Fibroblast of peridontal ligament (primary cell): Measurements from ENCODE around the gene PCDH9.
"Not testable (repeated sequence)": the region's sequence is repeated elsewhere in the genome, so short reads cannot be mapped to it uniquely, and the experiment has no call there.

Source experiments
- DNase-seq: peaks from one replicate; pipeline ENCODE4 v3.0.0-alpha.2; 2010; ENCODE audit errors: extremely low read depth

Gene PCDH9

DNA sequence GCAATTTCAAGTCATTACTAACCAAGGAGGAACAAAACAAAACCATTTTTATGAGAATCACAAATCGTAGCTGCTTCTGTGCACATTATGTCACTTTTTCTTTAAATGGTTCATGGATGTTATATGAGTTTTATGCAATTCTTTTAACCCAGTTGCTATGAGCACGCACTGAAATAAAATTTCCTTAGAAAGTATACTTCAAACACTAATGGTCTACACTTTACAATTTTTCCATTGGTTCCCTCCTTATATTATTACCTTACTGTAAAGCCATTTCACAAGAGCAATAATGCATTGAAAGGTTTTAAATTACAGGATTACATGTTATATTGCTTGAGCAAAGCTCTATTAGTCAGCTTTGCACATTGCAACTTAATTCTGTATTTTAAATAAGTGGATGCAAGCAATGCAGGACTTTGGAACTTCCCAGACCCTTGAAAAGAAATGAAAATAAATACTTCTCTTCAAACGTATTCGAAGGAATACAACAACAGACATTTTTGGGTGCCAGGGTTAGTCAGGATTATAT is 318.7 kb downstream of the PCDH9 start:
- no peak for DNase-seq

- DNase-seq = no peak
Observed at GRCh38 chr13:66899955-66900354, 330.2 kb downstream of the PCDH9 start.

DNA sequence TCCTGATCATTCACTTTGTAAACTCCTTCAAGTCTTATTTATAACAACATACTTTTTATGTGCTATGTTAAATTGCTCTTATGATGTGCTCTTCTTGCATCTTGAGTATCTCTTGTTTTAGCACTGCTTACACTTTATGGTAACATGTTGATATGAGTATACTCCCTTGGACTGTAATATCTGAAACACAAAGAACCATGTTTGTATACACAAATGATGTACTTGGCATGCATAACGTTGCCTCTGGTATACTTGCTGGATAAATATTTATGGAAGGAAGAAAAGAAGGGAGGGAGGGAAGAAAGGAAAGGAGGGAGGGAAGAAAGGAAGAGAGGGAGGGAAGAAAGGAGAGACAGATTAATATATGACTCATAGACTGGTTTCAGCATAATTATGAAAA is 333.2 kb downstream of the PCDH9 start:
- peak; percentile 33 for DNase-seq

GRCh38 chr13:66895780-66896179 is 334.4 kb downstream of the PCDH9 start:
- no peak for DNase-seq

DNA sequence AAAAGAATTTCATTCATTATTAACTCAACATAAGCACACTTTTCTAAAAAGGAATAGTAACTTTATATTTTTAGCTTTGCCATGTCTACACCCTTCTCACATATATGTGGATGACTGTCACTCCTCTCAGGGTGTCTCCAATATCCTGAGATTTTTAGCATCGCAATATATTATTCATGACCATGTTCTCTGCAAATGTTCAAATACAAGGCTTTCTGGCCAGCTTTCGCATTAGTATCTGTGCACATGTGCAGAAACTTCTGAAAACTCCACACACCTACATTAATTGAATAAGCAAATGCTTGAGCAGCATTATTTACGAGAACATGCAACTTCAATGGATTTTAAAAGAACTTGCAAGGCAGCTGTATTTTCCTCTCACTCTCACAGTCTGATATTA is 334.8 kb downstream of the PCDH9 start:
- DNase-seq = no peak

DNA sequence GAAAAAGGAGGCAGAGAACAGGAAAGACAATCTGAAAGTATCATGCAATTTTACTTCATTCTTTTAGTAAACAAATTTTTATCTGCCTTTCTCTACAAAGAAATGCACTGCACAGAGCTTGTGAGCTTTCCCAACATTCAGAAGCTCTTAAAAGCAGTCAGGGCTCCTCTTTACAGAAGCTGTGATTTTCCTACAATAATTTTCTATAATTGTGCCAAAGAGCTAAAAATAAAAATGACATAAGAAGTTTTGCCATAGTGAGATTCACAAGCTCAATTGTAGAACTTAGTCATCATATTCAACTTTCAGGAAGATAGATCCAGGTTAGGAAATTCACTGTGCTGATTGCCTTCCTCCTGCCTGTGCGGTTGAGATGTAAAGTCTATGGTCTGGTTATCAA is 341.4 kb downstream of the PCDH9 start:
- peak; percentile 49 for DNase-seq

DNA sequence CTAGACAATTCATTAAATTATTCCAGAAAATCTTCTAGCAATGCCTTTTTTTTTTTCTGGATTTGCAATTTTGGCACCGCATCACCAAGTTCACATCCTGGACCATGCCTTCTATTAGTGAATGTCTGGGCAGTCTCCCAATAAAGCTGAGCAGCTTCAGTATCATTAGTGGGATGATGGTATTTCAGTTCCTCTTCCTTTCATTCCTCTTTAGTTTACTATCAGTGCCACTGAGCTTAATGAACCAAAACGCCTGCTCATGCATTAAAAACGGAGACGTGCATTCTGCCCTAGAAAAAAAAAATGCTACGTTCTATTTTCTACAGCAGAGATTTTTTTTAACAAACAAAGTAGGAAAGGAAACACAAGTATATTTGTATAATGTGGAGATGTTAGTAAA is 343.0 kb downstream of the PCDH9 start:
- DNase-seq = peak; percentile 66

GRCh38 chr13:66886264-66886663 is 343.9 kb downstream of the PCDH9 start:
- DNase-seq = no peak

DNA sequence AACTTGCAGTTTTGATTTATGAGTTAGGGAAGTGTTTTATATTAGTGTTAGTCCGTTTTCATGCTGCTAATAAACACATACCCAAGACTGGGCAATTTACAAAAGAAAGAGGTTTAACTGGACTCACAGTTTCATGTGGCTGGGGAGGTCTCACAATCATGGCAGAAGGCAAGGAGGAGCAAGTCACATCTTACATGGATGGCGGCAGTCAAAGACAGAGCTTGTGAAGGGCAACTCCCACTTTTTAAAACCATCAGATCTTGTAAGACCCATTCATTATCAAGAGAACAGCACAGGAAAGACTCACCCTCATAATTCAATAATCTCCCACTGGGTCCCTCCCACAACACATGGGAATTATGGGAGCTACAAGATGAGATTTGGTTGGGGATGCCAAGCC is 349.0 kb downstream of the PCDH9 start:
- not testable (repeated sequence) for DNase-seq

GRCh38 chr13:66879988-66880387 is 350.1 kb downstream of the PCDH9 start:
- DNase-seq = no peak

DNA sequence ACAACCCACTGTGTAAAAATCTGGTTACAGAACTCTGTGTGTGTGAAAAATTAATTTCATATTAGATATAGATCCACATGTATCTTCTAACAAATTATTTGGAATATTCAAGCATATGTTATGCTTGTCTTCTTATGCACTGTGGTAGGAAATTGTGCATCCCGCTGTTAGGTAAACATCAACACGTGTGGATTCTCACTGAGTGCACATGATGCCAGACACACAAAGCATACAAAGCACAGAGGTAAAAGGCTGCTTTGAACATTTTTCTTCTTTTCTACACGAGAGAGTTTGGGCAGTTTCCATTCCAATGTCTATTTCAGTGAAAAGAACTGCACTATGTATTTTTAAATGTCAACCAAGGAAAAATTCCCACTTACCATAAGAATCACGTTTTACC is 354.9 kb downstream of the PCDH9 start:
- no peak for DNase-seq

- no peak for DNase-seq
Observed at GRCh38 chr13:66864627-66865026, 365.5 kb downstream of the PCDH9 start.

DNA sequence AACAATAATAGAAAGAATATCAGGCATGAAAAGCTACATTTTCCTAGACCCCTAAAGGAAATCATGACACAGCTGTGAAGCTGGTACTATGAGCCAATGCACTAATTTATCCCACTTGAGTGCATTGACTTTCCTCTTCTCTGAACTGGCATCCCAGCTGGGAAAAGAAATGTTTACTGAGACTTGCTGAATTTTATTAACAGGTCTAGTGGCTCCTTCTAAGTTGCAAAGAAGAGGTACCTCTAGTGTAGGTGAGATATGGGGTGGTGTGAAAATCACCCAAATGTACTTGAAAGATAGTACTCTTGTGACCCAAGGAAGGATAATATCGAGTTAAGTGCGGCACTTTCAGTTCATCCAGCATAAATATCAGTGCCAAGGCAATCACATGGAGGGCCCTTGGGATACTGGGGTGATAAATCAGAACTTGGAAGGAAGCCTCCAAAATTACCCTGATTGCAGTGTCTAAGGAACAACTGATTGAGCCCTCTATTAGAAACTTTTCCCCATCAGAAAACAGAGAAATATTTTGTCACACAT is 369.2 kb downstream of the PCDH9 start:
- DNase-seq = peak; percentile 2

GRCh38 chr13:66859934-66860877 is 369.9 kb downstream of the PCDH9 start:
- DNase-seq = no peak

DNA sequence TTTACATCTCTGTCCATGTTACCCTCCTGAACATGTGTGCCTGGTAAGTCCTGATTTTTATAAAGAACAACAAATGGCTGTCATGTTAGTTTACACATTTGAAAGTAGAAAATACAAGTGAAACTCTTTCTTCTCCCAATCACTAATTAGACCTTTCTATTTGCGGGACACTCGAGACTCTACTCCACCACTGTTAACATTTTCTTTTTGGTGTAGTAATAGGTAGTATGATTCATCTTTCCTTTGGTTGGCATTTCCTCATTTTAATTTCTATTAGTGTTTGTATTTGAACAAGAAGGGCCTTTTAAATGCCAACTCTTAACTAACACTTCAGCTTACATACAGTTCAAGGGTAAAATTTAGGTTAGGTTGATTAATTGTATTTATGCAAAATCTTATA is 371.1 kb downstream of the PCDH9 start:
- DNase-seq = no peak

DNA sequence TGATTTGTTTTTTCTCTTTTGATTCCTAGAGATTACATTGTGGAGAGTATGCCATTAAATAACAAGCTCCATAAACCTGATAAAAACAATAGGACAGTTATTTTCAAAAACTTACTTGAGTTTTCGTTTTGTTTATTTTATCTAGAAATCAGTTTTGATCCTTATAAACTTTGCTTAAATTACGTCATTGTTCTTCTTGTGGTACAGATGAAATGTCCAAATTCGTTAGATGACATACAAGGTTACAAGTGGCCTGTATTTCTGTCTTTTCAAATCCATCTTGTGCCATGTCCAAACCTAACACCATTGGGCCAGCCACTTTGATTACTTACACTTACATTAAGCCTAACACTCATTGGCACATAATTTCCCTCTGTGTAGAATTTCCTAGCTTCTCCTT is 372.0 kb downstream of the PCDH9 start:
- DNase-seq = no peak

GRCh38 chr13:66855131-66855530 is 375.0 kb downstream of the PCDH9 start:
- DNase-seq = no peak

GRCh38 chr13:66853564-66853963 is 376.6 kb downstream of the PCDH9 start:
- DNase-seq = no peak

GRCh38 chr13:66849706-66850105 is 380.4 kb downstream of the PCDH9 start:
- no peak for DNase-seq

DNA sequence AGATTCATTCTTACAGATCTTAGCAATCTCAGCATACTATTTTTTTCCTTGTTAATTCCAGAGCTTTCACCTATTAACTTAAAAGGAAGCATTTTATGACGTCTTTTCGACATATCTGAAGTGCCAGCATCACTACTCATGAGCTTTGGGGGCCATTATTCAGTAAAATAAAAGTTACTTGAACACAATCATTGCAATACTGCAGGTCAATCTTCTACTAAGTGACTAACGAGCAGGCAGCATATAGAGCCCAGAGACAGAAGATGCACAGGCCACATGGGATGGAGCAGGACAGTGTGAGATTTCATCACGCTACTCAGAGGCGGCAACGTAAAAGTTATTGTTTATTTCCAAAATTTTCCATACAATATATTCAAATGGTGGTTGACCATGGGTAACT is 382.6 kb downstream of the PCDH9 start:
- DNase-seq = no peak

- DNase-seq = no peak
Observed at GRCh38 chr13:66845393-66845792, 384.7 kb downstream of the PCDH9 start.

DNA sequence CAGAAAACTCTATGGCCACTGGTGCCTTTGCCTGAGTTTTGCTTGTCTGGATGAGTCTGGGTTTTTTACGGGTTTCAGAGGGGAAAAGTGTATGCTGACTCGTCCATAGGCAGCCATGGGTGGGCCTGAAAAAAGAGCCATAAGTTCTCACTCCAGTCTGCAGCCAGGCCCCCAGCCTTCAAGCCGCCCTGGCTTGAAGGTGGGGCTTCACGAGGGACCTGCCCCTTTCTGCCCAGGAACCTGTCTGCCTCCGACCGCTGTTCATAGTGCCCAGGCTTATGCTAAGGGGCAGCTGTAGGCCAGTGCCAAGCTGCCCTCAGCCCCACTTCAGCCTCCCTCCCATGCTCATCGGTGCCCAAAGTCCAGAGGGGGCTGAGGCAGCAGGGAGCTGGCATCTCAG is 385.2 kb downstream of the PCDH9 start:
- no peak for DNase-seq

GRCh38 chr13:66842766-66843165 is 387.4 kb downstream of the PCDH9 start:
- DNase-seq = no peak
